Adrenal gland (tissue), 5 donors: ENCODE measurements around the gene AGPAT3.

Experiments used
- POLR2A ChIP-seq, 2 donors: fragments of 450-650 bp; IDR thresholded peaks; one replicate each; pipeline ENCODE4 v1.6.1; 2017; ENCODE audit warnings: antibody characterized with exemption in 2 of 2, mild to moderate bottlenecking in 2 of 2, moderate library complexity in 1 of 2
- TF ChIP-seq, protein P1 (sequence below), 6 experiments: fragments of 450-650 bp in 4 of 6; fragments of 200-600 bp in 2 of 6; sonication (generic) in 1 of 6; IDR thresholded peaks; 1 replicate in 5 of 6; 2 replicates in 1 of 6; pipeline versions ENCODE4 v1.5.1 to v1.8.0; 2016 to 2021; ENCODE audit warnings: antibody characterized with exemption in 6 of 6, mild to moderate bottlenecking in 2 of 6, moderate library complexity in 1 of 6
- donor health status: DM: no; HTN: no; CAD: no.

DNA sequence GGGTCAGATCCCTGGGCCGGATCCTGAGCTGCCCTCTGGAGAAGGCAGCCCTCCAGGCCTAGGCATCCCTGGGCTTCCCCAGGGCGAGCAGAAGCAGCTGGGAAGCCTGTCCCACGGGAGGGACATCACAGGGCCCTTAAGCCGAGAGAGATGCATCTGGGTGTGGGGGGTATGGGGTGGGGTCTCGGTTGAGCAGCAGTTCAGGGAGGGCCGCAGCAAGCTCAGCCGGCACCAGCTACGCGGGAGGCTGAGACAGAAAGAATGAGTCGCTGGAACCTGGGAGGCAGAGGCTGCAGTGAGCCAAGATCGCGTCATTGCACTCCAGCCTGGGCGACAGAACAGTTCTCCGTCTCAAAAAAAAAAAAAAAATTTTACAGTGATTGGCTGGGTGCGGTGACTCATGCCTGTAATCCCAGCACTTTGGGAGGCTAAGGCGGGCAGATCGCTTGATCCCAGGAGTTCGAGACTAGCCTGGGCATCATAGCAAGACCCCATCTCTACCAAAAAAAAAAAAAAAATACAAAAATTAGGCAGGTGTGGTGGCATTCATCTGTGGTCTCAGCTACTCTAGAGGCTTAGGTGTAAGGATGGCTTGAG lies 37.9 kb upstream of the AGPAT3 start:
- TF ChIP-seq, protein P1, sequence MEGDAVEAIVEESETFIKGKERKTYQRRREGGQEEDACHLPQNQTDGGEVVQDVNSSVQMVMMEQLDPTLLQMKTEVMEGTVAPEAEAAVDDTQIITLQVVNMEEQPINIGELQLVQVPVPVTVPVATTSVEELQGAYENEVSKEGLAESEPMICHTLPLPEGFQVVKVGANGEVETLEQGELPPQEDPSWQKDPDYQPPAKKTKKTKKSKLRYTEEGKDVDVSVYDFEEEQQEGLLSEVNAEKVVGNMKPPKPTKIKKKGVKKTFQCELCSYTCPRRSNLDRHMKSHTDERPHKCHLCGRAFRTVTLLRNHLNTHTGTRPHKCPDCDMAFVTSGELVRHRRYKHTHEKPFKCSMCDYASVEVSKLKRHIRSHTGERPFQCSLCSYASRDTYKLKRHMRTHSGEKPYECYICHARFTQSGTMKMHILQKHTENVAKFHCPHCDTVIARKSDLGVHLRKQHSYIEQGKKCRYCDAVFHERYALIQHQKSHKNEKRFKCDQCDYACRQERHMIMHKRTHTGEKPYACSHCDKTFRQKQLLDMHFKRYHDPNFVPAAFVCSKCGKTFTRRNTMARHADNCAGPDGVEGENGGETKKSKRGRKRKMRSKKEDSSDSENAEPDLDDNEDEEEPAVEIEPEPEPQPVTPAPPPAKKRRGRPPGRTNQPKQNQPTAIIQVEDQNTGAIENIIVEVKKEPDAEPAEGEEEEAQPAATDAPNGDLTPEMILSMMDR (IDR thresholded peaks at IDR 0.05) = no peak
- no peak for TF ChIP-seq POLR2A (IDR thresholded peaks at IDR 0.05)
